HG03342 (cell line): ENCODE results near the gene TDRD12.
A peak's percentile ranks its signal among the peaks of the same experiment; 100 is the strongest.

Experiments used
- ATAC-seq: cut with Tn5 transposase; IDR thresholded peaks from one replicate; pipeline ENCODE4 v1.9.1; 2021; ENCODE audit warnings: mild to moderate bottlenecking, moderate library complexity; ENCODE audit not compliant: unreplicated experiment

Gene TDRD12, protein sequence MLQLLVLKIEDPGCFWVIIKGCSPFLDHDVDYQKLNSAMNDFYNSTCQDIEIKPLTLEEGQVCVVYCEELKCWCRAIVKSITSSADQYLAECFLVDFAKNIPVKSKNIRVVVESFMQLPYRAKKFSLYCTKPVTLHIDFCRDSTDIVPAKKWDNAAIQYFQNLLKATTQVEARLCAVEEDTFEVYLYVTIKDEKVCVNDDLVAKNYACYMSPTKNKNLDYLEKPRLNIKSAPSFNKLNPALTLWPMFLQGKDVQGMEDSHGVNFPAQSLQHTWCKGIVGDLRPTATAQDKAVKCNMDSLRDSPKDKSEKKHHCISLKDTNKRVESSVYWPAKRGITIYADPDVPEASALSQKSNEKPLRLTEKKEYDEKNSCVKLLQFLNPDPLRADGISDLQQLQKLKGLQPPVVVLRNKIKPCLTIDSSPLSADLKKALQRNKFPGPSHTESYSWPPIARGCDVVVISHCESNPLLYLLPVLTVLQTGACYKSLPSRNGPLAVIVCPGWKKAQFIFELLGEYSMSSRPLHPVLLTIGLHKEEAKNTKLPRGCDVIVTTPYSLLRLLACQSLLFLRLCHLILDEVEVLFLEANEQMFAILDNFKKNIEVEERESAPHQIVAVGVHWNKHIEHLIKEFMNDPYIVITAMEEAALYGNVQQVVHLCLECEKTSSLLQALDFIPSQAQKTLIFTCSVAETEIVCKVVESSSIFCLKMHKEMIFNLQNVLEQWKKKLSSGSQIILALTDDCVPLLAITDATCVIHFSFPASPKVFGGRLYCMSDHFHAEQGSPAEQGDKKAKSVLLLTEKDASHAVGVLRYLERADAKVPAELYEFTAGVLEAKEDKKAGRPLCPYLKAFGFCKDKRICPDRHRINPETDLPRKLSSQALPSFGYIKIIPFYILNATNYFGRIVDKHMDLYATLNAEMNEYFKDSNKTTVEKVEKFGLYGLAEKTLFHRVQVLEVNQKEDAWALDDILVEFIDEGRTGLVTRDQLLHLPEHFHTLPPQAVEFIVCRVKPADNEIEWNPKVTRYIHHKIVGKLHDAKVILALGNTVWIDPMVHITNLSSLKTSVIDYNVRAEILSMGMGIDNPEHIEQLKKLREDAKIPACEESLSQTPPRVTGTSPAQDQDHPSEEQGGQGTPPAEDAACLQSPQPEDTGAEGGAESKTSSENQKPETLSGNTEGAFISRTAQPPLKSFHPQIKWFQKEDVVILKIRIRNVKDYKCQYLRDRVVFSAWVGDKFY (N-terminal part only)

DNA sequence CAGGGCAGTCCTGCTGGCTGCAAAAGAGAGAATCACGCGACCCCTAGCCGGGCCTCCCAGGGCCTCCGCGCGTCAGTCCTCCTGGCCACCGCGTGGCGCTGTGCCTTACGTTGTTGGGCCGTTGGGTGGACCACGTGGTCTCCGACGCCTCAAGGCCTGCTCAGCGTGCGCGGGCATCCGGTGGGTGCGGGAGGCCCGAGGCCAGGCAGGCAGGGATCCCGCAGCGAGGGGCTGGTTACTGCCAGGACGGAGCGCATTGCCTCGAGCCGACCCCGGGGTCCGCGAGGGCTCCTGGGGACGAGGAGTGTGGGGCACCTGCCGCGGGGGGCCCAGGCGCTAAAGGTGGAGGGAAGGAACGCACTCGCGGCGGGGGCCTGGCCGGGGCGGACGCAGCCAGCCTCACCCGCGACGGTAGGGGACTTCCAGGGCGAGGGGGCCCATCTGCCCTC lies at the start of gene TDRD12:
Gene TDRD12, plus strand, starts transcription at position 157 of the 449 bp plus-strand sequence. CDS start 306 bp downstream, outside the sequence.
- ATAC-seq: no peak

DNA sequence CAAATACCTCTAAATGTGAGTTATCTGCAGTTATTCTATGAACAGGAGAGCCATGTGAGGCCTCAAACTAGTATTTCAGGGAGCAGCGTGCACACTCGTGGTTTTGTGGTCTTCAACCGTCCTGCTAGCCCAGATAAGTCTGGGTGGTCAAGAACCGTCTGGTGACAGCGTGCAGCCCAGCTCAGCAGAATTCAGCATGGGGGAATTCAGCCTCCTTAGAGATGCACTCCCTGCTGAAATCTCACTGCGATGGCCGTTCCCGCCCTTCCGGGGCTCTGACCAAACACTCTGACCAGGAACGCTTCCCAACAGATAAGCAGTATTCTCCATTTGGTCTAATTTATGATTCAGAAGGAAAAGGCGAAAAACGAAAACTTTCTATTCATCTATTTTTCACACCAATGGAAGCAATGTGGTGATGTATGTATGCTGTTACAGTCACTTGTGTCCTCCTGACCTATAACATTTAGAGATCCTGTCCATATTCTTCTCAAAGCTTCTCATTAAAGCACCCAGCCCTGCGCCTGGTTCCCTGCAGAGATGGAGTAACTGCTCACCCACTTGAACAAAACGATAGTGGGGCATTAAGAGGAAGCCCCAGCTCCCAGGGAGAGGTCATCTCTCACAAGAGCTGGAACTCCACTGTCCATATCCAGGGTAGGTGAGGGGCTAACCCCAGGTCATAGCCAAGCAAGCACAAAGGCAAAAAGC lies 47.5 kb upstream of the TDRD12 start:
- no peak for ATAC-seq

DNA sequence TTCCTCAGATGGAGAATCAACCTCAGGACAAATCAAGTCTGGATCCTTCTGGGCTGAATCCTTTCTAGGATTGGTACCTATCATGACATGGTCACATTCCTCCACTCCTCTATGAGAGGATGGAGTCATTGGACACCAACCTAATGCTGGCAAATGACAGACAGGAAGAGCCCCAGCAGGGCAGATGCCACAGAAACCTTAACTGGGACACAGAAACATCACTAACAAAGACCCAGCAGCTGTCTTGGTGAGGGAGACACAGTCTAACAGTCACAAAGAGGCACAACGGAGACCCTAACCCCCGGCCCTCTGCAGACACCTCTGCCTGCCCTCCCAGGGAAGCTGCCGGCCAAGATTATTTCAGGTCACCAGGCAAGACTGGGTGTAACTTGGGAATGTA lies 46.7 kb upstream of the TDRD12 start:
- ATAC-seq: no peak

GRCh38 chr19:32673573-32673972 lies 46.0 kb upstream of the TDRD12 start:
- no peak for ATAC-seq

DNA sequence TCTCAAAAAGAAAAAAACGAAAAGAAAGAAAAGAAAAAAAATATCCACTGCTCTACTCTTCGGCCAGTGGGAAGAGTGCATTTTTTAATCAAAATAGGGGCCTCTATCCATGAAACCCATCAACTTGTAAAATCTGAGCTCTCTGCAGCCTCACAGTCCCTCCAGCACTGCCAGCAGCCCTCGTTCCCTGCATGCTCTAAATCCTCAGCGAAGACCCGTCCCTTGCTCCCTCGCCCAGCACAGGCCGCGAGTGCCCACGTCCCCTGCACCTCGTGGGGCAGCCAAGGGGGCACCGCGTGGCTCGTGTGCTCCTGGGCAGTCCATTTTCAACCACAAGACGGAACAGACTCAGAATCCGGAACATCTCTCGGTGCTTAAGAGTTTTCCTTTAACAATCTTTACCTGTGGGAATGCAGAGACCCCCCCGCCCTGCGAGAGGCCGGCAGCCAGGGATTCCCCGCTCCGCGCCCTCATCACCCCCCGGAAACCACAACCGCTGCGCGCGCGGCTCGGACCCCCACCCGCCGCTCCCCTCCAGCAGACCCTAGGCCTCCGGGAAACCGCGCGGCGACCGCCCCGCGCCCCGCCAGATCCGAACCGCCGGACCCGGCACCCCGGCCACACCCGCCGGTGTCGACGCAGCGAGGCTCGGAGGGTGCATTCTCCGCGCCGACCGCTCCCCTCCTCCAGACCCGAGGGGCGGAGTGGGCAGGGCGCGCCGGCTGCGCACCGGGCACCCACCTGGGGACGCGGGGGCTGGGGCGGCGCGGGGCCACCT lies 45.2 kb upstream of the TDRD12 start:
- ATAC-seq: peak; percentile 20

- peak; percentile 96 for ATAC-seq
Measured at GRCh38 chr19:32674931-32675719, 44.4 kb upstream of the TDRD12 start, which contains the start of gene ANKRD27. Gene ANKRD27, minus strand, starts transcription at chr19:32675180. Its CDS starts 16,165 bp downstream, at chr19:32659015.

DNA sequence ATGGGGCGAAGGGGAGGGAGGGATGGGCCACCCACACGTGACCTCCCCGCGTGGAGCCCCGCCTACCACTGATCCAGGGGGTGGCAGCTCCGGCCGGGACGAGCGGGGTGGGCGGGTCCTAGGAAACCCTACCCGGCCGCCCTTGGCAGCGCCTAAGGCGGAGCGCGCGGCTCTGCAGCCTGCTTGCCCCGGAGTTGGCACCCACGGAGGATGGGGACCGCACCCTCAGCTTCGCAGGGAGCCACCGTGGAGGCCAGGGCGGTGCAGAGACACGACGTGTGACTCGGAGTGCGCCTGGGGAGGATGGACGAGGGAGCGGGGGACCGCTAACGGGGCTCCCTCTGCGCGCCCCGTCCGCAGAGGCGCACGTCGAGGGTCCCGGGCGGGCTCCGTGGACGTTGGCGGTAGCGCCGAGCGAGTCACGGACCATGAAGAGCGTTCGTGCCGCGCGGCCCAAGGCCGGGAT lies 43.8 kb upstream of the TDRD12 start, which contains the start of gene RGS9BP:
Gene RGS9BP, plus strand, starts transcription at position 129 of the 466 bp plus-strand sequence. CDS start 416 bp downstream, outside the sequence.
- no peak for ATAC-seq

DNA sequence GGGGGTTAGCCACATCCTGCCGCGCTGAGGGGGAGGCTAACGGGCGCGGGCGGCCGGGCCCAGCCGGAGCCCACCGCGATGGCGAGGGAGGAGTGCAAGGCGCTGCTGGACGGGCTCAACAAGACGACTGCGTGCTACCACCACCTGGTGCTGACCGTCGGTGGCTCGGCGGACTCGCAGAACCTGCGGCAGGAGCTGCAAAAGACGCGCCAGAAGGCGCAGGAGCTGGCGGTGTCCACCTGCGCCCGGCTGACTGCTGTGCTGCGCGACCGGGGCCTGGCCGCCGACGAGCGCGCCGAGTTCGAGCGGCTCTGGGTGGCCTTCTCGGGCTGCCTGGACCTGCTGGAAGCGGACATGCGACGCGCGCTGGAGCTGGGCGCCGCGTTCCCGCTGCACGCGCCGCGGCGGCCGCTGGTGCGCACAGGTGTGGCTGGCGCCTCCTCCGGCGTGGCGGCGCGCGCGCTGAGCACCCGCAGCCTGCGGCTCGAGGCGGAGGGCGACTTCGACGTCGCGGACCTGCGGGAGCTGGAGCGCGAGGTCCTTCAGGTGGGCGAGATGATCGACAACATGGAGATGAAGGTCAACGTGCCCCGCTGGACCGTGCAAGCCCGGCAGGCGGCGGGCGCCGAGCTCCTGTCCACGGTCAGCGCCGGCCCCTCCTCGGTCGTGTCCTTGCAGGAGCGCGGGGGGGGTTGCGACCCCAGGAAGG lies 43.2 kb upstream of the TDRD12 start:
- no peak for ATAC-seq

DNA sequence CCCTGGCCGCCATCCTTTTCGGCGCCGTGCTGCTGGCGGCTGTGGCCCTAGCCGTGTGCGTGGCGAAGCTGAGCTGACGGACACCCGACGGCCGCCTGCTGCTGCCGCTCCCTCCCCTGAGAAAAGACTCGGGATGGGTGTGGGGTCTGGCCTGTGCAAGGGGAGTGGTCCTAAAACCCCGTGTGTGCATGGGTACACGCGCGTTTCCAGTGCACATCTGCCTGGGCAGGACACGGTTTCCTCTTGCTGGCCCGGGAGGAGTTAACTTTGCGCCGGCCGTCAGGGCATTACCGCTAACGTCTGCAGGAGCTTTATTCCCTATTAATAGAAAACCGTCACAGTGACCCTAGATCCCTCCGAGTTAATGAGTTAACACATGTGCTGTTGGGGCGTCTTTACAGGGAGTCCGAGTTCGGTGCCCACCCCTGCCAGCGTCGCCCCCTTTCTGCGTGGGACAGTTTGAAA lies 42.6 kb upstream of the TDRD12 start:
- ATAC-seq: no peak

GRCh38 chr19:32677657-32678056 lies 41.9 kb upstream of the TDRD12 start:
- no peak for ATAC-seq

DNA sequence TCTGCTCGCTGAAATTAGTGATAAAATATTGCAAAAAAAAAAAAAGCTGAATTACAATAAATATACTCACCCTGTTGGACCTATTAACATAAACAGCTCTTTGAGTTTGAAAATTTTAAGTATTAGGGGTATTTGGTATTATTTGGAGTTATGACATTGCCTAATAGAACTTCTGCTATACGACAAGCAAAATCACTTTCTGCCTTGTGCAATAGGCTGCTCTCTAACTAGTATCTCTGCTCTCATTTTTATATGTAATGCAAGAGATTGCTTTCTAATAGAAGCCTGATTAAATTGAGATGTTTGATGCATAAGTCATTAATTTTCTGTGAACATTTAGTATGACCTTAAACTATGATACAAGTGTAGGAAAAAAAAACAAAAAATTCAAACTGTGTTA lies 38.6 kb upstream of the TDRD12 start:
- ATAC-seq: no peak

DNA sequence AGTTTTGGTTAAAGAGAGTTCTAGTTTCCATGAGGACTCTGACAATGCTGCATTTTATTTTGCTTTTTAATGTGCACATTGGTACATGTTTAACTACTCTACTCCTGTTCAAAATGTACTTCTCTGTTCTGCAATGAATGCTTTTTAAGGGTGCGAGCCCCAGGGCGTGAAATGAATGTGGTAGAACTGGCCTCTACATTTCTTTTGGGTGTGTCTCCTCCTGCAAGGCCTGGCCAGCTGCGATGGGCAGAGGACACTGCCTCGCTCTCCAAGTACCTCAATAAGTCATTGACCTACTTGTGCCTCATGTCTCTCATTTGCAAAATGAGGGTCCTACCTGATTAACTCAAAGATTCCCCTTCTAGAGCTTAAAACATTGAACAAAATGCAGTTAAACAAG lies 37.2 kb upstream of the TDRD12 start:
- no peak for ATAC-seq

DNA sequence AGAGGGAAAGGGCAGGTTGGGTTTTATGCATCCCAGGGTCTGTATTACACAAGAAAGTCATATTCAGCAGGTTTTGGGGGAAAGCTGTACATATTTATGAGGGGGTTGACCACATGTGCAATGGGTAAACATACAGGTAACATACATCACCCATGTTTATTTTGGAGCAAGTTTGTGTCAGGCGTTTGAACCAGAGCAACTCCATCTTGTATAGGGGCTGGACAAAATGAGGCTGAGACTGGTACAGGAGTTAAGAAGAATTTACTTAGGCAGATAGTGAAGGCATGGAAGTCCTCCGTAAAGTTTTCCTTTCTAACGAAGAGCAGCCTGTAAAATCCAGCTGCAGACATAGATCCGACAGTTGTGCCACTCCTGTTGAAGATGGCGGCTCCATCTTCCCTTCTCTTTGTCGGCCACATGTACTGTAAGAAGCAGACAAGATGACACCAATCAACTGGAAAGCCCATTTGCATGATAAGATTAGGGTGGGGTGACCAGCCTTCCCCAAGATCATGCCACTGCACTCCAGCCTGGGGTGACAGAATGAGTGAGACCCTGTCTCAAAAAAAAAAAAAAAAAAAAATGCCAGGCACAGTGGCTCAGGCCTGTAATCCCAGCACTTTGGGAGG lies 32.6 kb upstream of the TDRD12 start:
- ATAC-seq: no peak

GRCh38 chr19:32687681-32688080 lies 31.9 kb upstream of the TDRD12 start:
- no peak for ATAC-seq

DNA sequence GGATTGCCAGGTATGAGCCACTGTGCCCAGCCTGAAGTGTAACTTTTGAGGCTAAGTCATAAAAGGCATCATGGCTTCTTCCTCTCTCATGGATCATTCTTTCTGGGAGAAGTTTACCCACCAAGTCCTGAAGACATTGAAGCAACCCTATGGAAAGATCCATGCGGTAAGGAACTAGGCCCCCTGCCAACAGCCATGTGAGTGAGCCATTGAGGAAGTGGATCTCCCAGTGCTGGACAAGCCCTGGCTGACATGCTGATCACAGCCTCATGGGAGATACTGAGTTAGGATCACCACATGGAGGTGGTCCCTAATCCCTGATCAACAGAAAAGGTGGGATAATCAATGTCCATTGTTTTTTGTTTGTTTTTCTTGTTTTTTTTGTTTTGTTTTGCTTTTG lies 31.3 kb upstream of the TDRD12 start:
- ATAC-seq: no peak

DNA sequence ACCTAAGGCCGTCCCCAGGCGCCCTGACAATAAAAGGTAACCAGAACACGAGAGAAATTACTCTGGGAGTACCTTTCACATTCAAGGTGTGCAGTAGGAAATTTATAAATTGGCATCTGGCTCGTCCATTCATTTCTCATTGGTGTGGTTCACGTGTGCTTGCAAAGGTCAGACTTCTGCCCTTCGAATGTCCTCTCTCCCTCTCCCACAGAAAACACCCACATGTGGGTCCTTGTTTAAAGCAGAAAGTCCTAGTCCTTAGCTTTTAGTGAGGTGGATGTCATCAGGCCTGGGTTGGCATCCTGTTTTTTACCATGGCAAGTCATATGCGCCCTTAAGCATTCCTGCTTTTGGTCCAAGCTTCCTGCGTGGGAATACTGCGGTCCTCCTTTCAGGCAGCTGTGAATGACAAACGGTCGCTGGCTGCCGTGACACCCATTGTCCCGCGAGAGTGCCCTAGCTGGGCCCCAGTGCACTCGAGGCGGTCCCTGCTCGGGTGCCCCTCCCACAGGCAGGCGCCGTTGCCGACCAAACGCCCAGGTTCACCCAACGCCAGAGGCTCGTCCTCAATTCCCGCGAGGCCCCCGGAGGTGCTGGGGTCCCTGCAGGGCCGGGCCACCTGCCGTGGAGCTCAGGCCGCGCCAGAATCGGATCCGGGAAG lies 28.1 kb upstream of the TDRD12 start, which contains the start of gene NUDT19:
Gene NUDT19, plus strand, starts transcription at position 531 of the 661 bp plus-strand sequence. CDS start 140 bp downstream, outside the sequence.
- ATAC-seq: peak; percentile 89
